Stimulated activated CD8-positive, alpha-beta memory T cell treated with anti-CD3 and anti-CD28 coated beads, Interleukin-15, amount 100 ng/mL, for 48 hours (primary cell): Measurements from ENCODE around the gene APOD.
"Not testable (repeated sequence)": the region's sequence is repeated elsewhere in the genome, so short reads cannot be mapped to it uniquely, and the experiment has no call there.

Source experiments
- DNase-seq, 2 donors: peaks; one replicate each; pipeline ENCODE4 v3.0.0-alpha.2; 2020; ENCODE audit warnings: low read depth in 2 of 2

The APOD gene

GRCh38 chr3:195583831-195584542 lies at the start of gene APOD:
Gene APOD, minus strand, starts transcription at chr3:195583940. Its CDS starts 4,479 bp downstream, at chr3:195579461.
- no peak for DNase-seq

GRCh38 chr3:195633351-195633750 lies 49.6 kb upstream of the APOD start:
- not testable (repeated sequence) for DNase-seq

DNA sequence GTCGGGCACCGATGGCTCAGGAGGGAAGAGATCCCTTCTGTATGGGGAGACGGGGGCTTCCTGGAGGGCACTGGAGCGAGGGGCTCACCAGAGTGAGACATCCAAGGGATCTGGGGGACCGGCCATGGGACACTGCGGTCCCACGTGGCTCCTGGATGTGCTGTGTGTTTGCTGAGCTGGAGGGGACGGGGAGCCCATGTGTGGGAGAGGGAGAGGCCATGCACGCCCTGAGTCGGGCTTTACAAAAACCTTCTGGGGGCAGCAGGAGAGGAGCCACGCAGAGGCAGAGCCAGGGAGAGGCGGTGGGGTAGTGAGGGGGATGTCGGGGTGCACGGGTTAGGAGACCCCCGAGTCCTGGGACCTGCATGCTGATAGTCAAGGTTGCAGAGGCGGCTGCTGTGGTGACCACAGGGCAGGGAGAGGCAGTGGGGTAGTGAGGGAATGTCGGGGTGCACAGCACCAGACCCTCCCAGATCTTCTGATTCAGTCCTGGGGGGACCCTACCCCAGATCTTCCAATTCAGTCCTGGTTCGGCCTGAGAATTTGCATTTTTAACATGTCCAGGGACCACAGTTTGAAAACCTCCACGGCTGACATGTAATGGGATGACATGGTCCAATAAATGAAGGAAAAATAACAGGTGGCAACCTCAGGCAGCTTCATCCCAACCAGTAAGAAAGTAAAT lies 48.9 kb upstream of the APOD start:
- not testable (repeated sequence) for DNase-seq

DNA sequence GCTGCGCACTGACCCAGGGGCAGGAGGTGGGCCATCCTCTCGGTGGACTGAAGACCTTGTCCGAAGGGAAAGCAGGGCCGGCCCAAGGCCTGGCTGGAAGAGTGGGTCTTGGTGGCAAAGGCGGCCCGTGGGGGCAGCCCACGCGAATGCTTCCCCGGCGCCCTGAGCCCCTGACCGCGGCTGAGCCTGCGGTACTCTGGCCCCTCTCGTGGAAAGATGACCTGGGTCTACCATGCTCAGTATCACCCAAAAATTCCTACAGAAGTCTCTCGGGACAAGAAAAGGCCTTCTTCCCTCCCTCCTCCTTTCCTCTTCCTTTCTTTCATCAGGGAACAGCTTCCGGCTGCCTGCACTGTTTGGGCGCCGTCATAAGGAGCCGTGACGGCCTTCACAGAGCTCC lies 48.3 kb upstream of the APOD start:
- DNase-seq, result not testable (repeated sequence)

DNA sequence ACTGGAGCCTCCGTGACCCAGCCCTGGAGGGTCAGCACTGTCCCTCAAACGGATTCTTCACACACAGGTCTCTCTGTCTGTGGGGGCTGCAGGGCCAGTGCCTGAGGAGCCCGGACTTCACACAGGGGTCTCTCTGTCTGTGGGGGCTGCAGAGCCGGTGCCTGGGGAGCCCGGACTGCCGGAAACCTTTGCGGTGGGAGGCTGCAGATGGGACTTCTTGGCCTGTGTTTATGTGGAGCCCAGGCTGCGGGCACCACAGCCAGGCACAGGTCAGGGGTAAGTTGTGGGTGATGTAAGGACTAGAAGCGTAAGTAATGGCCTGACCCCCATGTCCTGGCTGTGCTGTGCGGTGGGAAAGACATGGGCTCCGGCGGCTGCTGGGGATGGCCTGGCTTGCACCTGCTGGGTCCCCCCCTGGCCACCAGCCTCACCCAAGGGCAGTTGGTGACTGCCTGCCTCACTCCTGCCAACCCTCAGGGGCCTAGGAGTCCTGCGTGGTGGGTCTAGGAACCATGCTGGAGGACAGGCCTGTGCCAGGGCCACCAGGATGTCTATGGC lies 47.3 kb upstream of the APOD start:
- DNase-seq, result not testable (repeated sequence)

DNA sequence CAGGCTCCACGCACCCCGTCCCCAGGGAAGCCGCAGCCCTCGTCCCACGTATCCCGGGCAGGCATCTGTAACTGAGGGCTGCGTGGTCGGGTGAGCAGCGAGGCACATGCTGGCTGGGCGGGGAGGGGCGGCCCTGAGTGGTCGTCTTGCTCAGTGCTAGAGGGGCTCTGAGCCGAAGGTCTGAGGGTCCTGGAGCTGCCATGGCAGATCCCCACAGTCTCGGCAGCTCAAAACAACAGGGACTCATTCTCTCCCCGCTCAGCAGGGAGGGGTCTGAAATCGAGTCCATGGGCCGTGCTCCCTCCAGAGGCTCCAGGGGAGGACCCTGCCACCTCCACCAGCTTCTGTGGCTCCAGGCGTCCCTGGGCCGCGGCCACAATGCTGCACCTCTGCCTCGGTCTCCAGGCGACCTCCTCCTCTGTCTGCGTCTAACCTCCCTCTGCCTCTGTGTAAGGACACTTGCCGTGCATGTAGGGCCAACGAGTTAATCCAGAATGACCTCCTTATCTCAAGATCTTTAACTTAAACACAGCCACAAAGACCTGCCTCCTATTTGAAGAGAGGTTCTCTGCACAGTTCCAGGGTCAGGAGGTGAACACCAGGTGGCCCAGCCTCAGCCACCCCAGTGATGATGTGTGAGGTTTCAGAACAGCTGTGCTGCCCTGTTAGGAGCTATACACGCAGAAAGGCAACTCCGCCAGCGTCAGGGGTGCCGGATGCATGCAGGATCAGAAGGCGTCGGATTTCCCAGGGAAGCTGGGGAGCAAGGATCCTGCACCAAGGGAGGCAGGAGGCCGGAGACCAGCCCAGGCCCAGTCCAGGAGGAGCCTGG lies 46.6 kb upstream of the APOD start:
- DNase-seq, result not testable (repeated sequence)

DNA sequence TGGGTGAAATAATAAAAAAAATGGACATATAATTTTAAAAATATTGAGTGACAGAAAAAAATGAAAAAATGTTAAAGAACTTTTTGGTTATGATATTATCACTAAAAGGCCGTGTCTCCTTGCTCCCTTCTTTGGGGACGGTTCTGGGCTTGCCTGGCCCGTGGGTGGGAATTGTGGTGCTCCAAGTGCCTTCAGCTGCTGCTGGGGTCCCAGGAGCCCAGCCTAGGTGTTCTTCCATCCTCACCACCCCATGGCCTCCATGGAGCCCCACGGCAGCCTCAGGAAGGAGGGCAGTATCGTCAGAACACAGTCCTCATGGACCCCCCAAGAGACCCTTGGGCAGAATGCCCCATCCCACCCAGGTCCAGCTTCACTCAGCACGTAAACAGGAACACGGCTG lies 45.9 kb upstream of the APOD start:
- not testable (repeated sequence) for DNase-seq

DNA sequence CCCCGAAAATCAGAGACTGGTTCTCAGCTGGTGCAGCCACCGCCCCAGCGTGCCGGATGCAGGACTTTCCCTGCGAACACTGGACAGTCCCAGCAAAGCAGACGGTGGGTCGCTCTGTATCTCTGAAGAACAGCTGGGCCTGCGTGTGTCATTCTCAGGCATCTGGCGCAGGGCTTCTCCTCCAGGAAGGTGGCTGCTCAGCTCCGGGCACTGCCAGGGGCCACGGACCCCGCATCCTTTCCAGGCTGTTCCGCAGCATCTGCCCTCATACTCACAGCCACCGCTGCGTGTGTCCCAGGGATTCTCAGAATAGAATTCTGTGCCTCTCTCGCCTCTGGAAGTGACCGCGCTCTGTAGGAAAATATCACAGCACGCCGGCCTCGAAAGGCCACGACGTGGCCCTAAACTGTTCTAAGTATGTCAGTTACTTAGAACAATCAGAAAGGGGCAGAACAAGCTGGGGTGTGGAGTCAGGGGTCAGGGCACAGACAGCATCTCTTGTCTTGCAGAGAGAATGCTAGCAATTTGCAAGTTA lies 44.7 kb upstream of the APOD start:
- DNase-seq, result not testable (repeated sequence)

DNA sequence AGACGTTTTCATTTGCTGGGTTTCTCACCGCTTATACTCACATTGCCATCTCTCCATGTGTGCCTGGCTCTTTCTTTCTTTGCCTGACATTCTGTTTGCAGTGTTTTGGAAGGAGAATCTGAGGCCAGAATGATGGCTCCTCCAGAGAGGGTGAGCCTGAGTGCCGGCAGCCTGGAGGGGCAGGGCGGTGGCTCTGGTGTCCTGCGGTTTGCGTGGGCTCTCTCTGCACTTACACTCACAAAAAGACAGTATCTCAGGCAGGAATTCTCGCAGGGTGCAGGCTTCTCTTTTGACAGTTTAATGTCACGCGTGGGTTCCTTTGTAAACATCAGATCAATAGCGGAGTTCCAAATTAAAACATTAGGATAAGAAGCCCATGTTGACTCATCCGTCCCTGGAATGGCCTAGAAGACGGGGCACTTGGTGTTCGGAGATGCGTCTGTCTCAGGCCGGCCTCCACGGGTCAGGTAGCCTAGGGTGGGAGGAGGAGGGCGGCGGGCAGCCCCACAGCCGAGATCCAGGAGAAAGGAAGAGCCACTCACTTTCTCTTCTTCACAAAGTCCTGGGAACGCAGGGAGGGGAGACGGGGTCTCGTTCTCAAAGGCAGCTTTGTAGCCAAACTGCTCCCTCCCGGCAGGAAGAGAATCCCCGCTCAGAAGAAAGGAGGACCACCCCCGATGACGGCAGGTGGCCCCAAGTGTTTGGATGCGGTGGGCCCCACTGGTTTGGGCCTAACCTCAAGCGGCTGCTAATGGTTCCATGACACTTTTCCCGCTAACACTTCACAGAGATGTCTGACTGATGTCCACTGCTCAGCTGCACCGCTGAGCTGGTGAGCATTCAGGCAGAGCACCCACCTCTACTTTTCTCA lies 44.0 kb upstream of the APOD start:
- DNase-seq, result not testable (repeated sequence)

DNA sequence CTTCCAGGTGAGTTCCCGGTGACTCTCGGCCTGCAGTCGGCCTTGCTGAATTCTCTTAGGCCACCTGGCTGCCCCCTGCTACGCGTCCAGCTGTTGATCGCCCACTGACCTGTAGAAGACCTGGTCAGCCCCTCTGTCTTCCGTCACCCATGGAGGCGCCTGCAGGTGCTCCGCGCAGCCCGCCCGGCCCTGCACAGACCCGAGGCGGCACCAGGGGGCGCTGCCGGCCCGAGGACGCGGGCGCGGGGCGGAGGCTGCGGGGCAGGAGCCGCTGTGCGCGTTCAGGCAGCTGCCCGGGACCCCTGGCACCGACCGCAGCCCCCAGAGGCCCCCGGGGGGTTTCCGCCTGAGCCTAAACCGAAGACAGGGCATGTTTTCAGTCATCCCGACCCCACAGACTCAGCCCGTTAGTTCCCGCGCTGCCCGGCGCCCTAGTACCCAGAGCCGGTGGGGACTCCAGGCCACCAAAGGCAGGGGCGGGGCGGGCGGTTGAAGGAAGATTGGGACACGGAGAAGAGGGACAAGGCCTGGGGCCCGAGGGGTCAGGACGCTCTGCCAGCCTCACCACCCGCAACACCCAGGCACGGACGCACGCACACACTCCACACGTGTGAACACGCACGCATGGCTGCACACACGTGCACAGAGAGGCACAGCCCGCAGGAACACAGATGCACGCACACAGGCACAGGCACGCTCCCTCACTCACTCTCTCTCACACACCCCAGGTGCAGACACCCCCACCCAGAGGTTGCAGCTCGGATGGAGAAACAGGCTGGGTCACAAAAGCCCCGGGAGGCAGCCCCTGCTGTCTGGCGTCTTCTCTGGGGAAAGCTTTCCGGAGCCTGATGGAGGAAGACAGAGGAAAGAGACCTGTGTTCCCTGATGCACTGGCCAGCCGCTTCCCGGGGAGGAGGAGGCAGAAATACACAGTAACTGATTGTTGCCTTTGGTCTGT lies 41.1 kb upstream of the APOD start:
- not testable (repeated sequence) for DNase-seq

DNA sequence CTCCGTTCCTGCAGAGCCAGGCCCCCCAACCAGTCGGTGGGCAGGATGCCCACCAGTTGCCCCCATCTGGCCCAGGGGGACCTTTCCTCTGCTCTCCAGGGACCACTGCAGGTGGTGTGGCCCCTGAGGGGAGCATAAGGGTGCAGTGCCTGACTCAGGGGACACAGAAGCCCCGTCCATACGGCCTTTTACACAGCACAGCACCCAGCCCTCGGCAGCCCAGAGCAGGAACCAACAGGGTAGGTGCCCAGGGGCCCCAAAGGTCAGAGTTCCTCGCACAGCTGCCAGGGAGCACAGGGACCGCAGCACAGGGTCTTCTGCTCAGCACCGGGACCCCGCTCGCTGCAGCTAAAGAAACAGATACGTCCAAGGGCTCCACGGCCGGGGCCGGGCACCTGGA lies 40.4 kb upstream of the APOD start:
- DNase-seq, result not testable (repeated sequence)

GRCh38 chr3:195623217-195623965 lies 39.7 kb upstream of the APOD start:
- not testable (repeated sequence) for DNase-seq

DNA sequence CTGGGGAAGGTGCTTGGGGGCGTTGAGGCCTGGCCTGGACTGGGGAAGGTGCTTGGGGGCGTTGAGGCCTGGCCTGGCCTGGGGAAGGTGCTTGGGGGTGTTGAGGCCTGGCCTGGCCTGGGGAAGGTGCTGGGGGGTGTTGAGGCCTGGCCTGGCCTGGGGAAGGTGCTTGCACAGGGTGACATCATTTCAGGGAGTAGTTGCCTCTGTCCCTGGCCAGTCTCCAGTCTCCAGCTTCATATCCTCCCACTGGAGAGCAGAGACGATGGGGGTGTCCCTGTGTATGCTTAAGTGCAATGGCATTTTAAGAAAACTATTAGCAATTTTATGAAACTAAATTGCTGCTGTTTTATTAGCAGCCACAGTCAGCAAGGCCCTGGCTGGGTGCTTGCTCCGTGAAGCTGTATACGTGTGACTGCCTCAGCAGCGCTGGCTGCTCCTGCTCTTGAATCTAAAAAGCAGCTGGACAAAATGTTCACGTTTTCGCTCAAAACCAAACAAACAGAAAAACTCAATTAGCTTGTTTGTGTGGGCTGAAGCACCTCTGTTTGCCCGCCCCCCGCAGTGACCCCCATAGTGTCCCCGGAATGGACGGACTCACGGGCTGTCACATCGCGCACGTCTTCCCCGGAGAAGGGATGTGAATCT lies 38.9 kb upstream of the APOD start:
- not testable (repeated sequence) for DNase-seq

- not testable (repeated sequence) for DNase-seq
Observed at GRCh38 chr3:195622012-195622411, 38.3 kb upstream of the APOD start.

DNA sequence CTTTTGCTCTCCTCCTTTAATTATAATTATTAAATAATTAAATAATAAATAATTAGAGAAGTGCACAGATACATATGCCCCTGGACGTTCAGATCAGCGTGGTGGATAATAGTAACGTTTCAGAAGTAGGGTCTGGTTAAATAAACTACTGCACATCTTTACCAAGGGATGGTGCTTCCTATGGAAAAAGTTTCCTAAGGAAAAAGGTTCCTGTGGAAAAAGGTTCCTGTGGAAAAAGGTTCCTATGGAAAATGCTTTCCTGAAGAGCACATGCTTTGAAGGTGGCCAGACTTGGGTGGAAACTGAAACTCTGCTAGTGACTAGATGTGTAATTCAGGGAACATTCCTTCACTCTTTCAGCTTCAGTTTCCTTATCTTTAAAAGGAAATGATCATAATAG lies 37.4 kb upstream of the APOD start:
- DNase-seq, result not testable (repeated sequence)

DNA sequence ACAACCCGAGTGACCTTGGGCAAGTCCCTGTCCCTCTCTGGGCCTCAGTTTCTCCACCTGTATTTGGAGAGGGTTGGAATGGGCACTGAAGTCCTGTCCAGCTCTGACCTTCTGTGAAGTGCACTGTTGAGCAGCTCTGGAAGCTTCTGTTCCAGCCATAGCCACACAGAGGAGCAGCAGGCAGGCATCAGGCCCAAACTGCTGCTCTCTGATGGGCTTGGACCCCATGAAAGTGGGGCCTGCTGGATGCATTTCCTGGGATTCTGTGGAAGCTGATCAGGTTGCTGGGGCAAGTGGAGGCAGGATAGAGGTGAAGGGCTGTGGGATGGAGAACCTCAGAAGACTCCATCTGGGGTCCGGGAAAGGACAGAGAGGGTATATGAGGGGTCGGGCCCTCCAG lies 36.7 kb upstream of the APOD start:
- DNase-seq, result not testable (repeated sequence)

- DNase-seq, result not testable (repeated sequence)
Observed at GRCh38 chr3:195619591-195620369, 36.0 kb upstream of the APOD start.
